Cerebellar cortex (tissue), 1 donor: Measurements from ENCODE around the gene STAB2.

Experiments
- DNase-seq: peaks from one replicate; pipeline ENCODE4 v3.0.0-alpha.2; 2015; ENCODE audit warnings: low spot score

The STAB2 gene

GRCh38 chr12:103588680-103589079 is 1.6 kb downstream of the STAB2 start:
- no peak for DNase-seq

- no peak for DNase-seq
Observed at GRCh38 chr12:103589517-103589916, 2.4 kb downstream of the STAB2 start.

- no peak for DNase-seq
Observed at GRCh38 chr12:103590271-103590670, 3.2 kb downstream of the STAB2 start.

- DNase-seq: no peak
Observed at GRCh38 chr12:103596981-103597380, 9.9 kb downstream of the STAB2 start.

- DNase-seq: no peak
Observed at GRCh38 chr12:103599274-103599673, 12.2 kb downstream of the STAB2 start.

GRCh38 chr12:103600967-103601728 is 14.1 kb downstream of the STAB2 start:
- DNase-seq: no peak

- DNase-seq: no peak
Observed at GRCh38 chr12:103620395-103620794, 33.3 kb downstream of the STAB2 start.

GRCh38 chr12:103623716-103624115 is 36.6 kb downstream of the STAB2 start:
- no peak for DNase-seq

GRCh38 chr12:103626498-103626897 is 39.4 kb downstream of the STAB2 start:
- DNase-seq: peak; percentile 96

GRCh38 chr12:103627189-103627855 is 40.2 kb downstream of the STAB2 start:
- peak; percentile 30 for DNase-seq

GRCh38 chr12:103632554-103633216 is 45.6 kb downstream of the STAB2 start:
- DNase-seq: peak; percentile 56

GRCh38 chr12:103634732-103635131 is 47.7 kb downstream of the STAB2 start:
- DNase-seq: no peak

GRCh38 chr12:103635419-103635818 is 48.3 kb downstream of the STAB2 start:
- no peak for DNase-seq

- no peak for DNase-seq
Observed at GRCh38 chr12:103637021-103637420, 49.9 kb downstream of the STAB2 start.

- no peak for DNase-seq
Observed at GRCh38 chr12:103637429-103637828, 50.4 kb downstream of the STAB2 start.

GRCh38 chr12:103639983-103640382 is 52.9 kb downstream of the STAB2 start:
- no peak for DNase-seq

GRCh38 chr12:103640410-103640809 is 53.3 kb downstream of the STAB2 start:
- DNase-seq: no peak

GRCh38 chr12:103640831-103641230 is 53.8 kb downstream of the STAB2 start:
- DNase-seq: no peak

- no peak for DNase-seq
Observed at GRCh38 chr12:103642240-103642864, 55.3 kb downstream of the STAB2 start.

- DNase-seq: no peak
Observed at GRCh38 chr12:103645202-103645601, 58.1 kb downstream of the STAB2 start.

GRCh38 chr12:103647267-103647666 is 60.2 kb downstream of the STAB2 start:
- DNase-seq: no peak

- DNase-seq: no peak
Observed at GRCh38 chr12:103652808-103653207, 65.7 kb downstream of the STAB2 start.
